Mesenchymal stem cell (in vitro differentiated cells and primary cell): ENCODE results near the gene GAGE12H.
"Not testable (repeated sequence)": the region's sequence is repeated elsewhere in the genome, so short reads cannot be mapped to it uniquely, and the experiment has no call there.

ENCODE experiments used
- DNase-seq: peaks from one replicate; pipeline ENCODE4 v3.0.0-alpha.2; 2013
- H2AFZ ChIP-seq: one replicate; pipeline ENCODE4 v1.6.1; 2013; ENCODE audit warnings: low read depth, mild to moderate bottlenecking, control low read depth, inconsistent platforms, low read length, moderate library complexity
- H2AK5ac ChIP-seq: 2 replicates; pipeline ENCODE4 v1.6.1; 2013; ENCODE audit warnings: low read length, moderate library complexity, mild to moderate bottlenecking, inconsistent platforms; ENCODE audit not compliant: severe bottlenecking
- H2BK120ac ChIP-seq: one replicate; pipeline ENCODE4 v1.6.1; 2013; ENCODE audit warnings: low read depth, mild to moderate bottlenecking, inconsistent platforms, low read length, moderate library complexity
- H2BK12ac ChIP-seq, 2 experiments: one replicate each; pipeline ENCODE4 v1.6.1; 2013; ENCODE audit warnings: inconsistent platforms in 2 of 2, low read length in 2 of 2, mild to moderate bottlenecking in 2 of 2, moderate library complexity in 2 of 2, control low read depth in 1 of 2
- H2BK15ac ChIP-seq: one replicate; pipeline ENCODE4 v1.6.1; 2013; ENCODE audit warnings: mild to moderate bottlenecking, low read depth, inconsistent platforms; ENCODE audit not compliant: poor library complexity, severe bottlenecking
- H2BK5ac ChIP-seq: 2 replicates; pipeline ENCODE4 v1.6.1; 2013; ENCODE audit warnings: low read depth, mild to moderate bottlenecking, low read length, control low read depth, inconsistent platforms; ENCODE audit not compliant: poor library complexity, severe bottlenecking
- H3K14ac ChIP-seq, 2 experiments: one replicate each; pipeline ENCODE4 v1.6.1; 2013; ENCODE audit warnings: inconsistent platforms in 2 of 2, low read length in 2 of 2, control low read depth in 1 of 2, mild to moderate bottlenecking in 1 of 2, moderate library complexity in 1 of 2
- H3K18ac ChIP-seq, 2 experiments: one replicate each; pipeline ENCODE4 v1.6.1; 2013; ENCODE audit warnings: inconsistent platforms in 2 of 2, low read length in 2 of 2, control low read depth in 1 of 2, low read depth in 1 of 2, mild to moderate bottlenecking in 1 of 2
- H3K23ac ChIP-seq, 2 experiments: one replicate each; pipeline ENCODE4 v1.6.1; 2013; ENCODE audit warnings: inconsistent platforms in 2 of 2, low read length in 2 of 2, mild to moderate bottlenecking in 2 of 2, moderate library complexity in 2 of 2, control low read depth in 1 of 2
- H3K27ac ChIP-seq: 2 replicates; pipeline ENCODE4 v1.5.1; 2013; ENCODE audit warnings: mild to moderate bottlenecking, moderate library complexity, low read length, control low read depth, inconsistent platforms; ENCODE audit not compliant: poor library complexity, severe bottlenecking
- H3K27me3 ChIP-seq, 2 experiments: 2 replicates each; pipeline versions ENCODE4 v1.6.1 to v1.7.0; 2013; ENCODE audit warnings: low read length in 2 of 2, mild to moderate bottlenecking in 2 of 2, moderate library complexity in 2 of 2, control low read depth in 1 of 2, inconsistent platforms in 1 of 2; ENCODE audit not compliant: control insufficient read depth in 1 of 2, insufficient read depth in 1 of 2
- H3K36me3 ChIP-seq, 2 experiments: 2 replicates each; pipeline versions ENCODE4 v1.6.1 to v1.7.0; 2013; ENCODE audit warnings: low read length in 2 of 2, control low read depth in 1 of 2, inconsistent platforms in 1 of 2, low read depth in 1 of 2, mild to moderate bottlenecking in 1 of 2; ENCODE audit not compliant: insufficient read depth in 2 of 2, control insufficient read depth in 1 of 2
- H3K4ac ChIP-seq, 2 experiments: one replicate each; pipeline ENCODE4 v1.6.1; 2013; ENCODE audit warnings: inconsistent platforms in 2 of 2, low read length in 2 of 2, mild to moderate bottlenecking in 2 of 2, moderate library complexity in 2 of 2, control low read depth in 1 of 2, low read depth in 1 of 2
- H3K4me1 ChIP-seq: 2 replicates; pipeline ENCODE4 v1.6.1; 2013; ENCODE audit warnings: low read depth, low read length, control low read depth; ENCODE audit not compliant: control insufficient read depth, insufficient read depth
- H3K4me2 ChIP-seq: 2 replicates; pipeline ENCODE4 v1.6.1; 2013; ENCODE audit warnings: low read length, mild to moderate bottlenecking, inconsistent platforms; ENCODE audit not compliant: poor library complexity, severe bottlenecking
- H3K4me3 ChIP-seq, 2 experiments: 2 replicates each; pipeline versions ENCODE4 v1.5.1 to v1.7.0; 2013; ENCODE audit warnings: low read length in 2 of 2, mild to moderate bottlenecking in 2 of 2, control low read depth in 1 of 2, low read depth in 1 of 2; ENCODE audit not compliant: insufficient read depth in 1 of 2
- H3K79me1 ChIP-seq: replicated peaks from 2 replicates; pipeline ENCODE4 v1.6.1; 2013; ENCODE audit warnings: mild to moderate bottlenecking, control low read depth, low read length, inconsistent platforms; ENCODE audit not compliant: poor library complexity, severe bottlenecking
- H3K9ac ChIP-seq: 2 replicates; pipeline ENCODE4 v1.7.0; 2013; ENCODE audit warnings: mild to moderate bottlenecking, low read length, moderate library complexity
- H3K9me3 ChIP-seq: 2 replicates; pipeline ENCODE4 v1.7.0; 2013; ENCODE audit warnings: mild to moderate bottlenecking, low read length; ENCODE audit not compliant: control insufficient read depth
- H4K8ac ChIP-seq: one replicate; pipeline ENCODE4 v1.6.1; 2013; ENCODE audit warnings: inconsistent platforms, mild to moderate bottlenecking, low read length, moderate library complexity
- H4K91ac ChIP-seq: one replicate; pipeline ENCODE4 v1.6.1; 2013; ENCODE audit warnings: mild to moderate bottlenecking, low read length, inconsistent platforms
- WGBS: methylation state at CpG from one replicate; pipeline ENCODE4 v1.1.7; 2013; ENCODE audit warnings: mixed read lengths; 5-methylcytosine and 5-hydroxymethylcytosine counted together

The GAGE12H gene

GRCh38 chrX:49589196-49589595 is 9.4 kb downstream of the GAGE12H start, which contains the start of gene GAGE2A:
GAGE2A (plus strand) TSS chrX:49589496; CDS start chrX:49590651, 1,155 bp downstream.
- not testable (repeated sequence) for H3K9ac ChIP-seq, H3K36me3 ChIP-seq, H3K27ac ChIP-seq, H3K4me3 ChIP-seq, H2AFZ ChIP-seq, H3K9me3 ChIP-seq, H4K8ac ChIP-seq, H2BK15ac ChIP-seq, H3K79me1 ChIP-seq, H3K27me3 ChIP-seq, H3K18ac ChIP-seq, H2BK120ac ChIP-seq, H3K4me2 ChIP-seq, H3K23ac ChIP-seq, H2AK5ac ChIP-seq, H3K14ac ChIP-seq, H3K4me1 ChIP-seq, DNase-seq, H2BK12ac ChIP-seq, H2BK5ac ChIP-seq, H3K4ac ChIP-seq, H4K91ac ChIP-seq
- no CpG with 5 or more reads among the region's 16 CpGs for WGBS

- WGBS: 88% methylated on average over 9 of the region's 37 CpGs
- H3K4ac ChIP-seq: not testable (repeated sequence)
These were observed 10.2 kb downstream of the GAGE12H start for GRCh38 chrX:49589769-49590478.

GRCh38 chrX:49590488-49590887 is 10.7 kb downstream of the GAGE12H start:
- not testable (repeated sequence) for H3K4me3 ChIP-seq, H3K4ac ChIP-seq, H2BK15ac ChIP-seq, H3K27ac ChIP-seq, H3K9me3 ChIP-seq, H2BK5ac ChIP-seq, H3K27me3 ChIP-seq, H2AFZ ChIP-seq, H3K9ac ChIP-seq, H3K4me1 ChIP-seq, H3K4me2 ChIP-seq, H3K14ac ChIP-seq, H4K91ac ChIP-seq, H2BK120ac ChIP-seq, DNase-seq, H3K18ac ChIP-seq, H3K36me3 ChIP-seq, H4K8ac ChIP-seq, H3K79me1 ChIP-seq, H3K23ac ChIP-seq, H2AK5ac ChIP-seq, H2BK12ac ChIP-seq
- WGBS: 95% methylated on average over 11 of the region's 17 CpGs

More at GRCh38 chrX:49589769-49590478, 10.2 kb downstream of the GAGE12H start:
- not testable (repeated sequence) for H2BK12ac ChIP-seq, H2BK15ac ChIP-seq, H3K4me1 ChIP-seq, H3K9me3 ChIP-seq, H2BK5ac ChIP-seq, H3K14ac ChIP-seq, H2AK5ac ChIP-seq, H3K79me1 ChIP-seq, H3K27ac ChIP-seq, H2BK120ac ChIP-seq, H4K91ac ChIP-seq, H3K36me3 ChIP-seq, H3K18ac ChIP-seq, H3K27me3 ChIP-seq, DNase-seq, H3K23ac ChIP-seq, H3K9ac ChIP-seq, H2AFZ ChIP-seq, H4K8ac ChIP-seq, H3K4me3 ChIP-seq, H3K4me2 ChIP-seq

GRCh38 chrX:49598720-49599119 is 19.0 kb downstream of the GAGE12H start, which contains the start of gene GAGE1:
GAGE1 (plus strand) TSS chrX:49599020; CDS start chrX:49600175, 1,155 bp downstream.
- not testable (repeated sequence) for H4K8ac ChIP-seq, H3K9me3 ChIP-seq, H3K4ac ChIP-seq, H2BK15ac ChIP-seq, H2AFZ ChIP-seq, H3K27ac ChIP-seq, H3K79me1 ChIP-seq, H3K18ac ChIP-seq, H3K23ac ChIP-seq, H2AK5ac ChIP-seq, DNase-seq, H4K91ac ChIP-seq, H2BK120ac ChIP-seq, H3K4me1 ChIP-seq, H2BK12ac ChIP-seq, H3K36me3 ChIP-seq, H3K9ac ChIP-seq, H3K14ac ChIP-seq, H2BK5ac ChIP-seq, H3K27me3 ChIP-seq, H3K4me2 ChIP-seq, H3K4me3 ChIP-seq
- WGBS: no CpG with 5 or more reads among the region's 16 CpGs
